H1 (cell line): ENCODE measurements around the gene PARP14. TPM values are rescaled to one million over a fixed set of nuclear protein-coding genes. Genes with fewer than 3 reads are reported as not detected.

Experiments used
- CTCF ChIA-PET: fragments of 300-600 bp; sonication (Branson Sonifier 250); formaldehyde crosslinking; loops from one replicate; lab custom pipeline; 2021; ENCODE audit not compliant: partially characterized antibody; lab: Charles Lee
- POLR2A ChIA-PET: fragments of 300-600 bp; sonication (Branson Sonifier 250); formaldehyde crosslinking; loops from one replicate; lab custom pipeline; 2021; ENCODE audit warnings: inconsistent platforms; ENCODE audit not compliant: partially characterized antibody; lab: Charles Lee
- DNase-seq, 2 experiments: peaks; one replicate each; pipeline versions ENCODE4 v3.0.0 to v3.0.0-alpha.2; 2010 to 2022; ENCODE audit warnings: low spot score in 2 of 2, low read depth in 1 of 2, mixed read lengths in 1 of 2
- FAIRE-seq: peaks from 2 replicates; lab custom pipeline; 2011; peaks lifted over from hg19 to GRCh38; lab: Jason Lieb, UNC
- H2AFZ ChIP-seq: 2 replicates; pipeline ENCODE4 v1.8.1; 2012; ENCODE audit warnings: low read length, inconsistent platforms
- H2AK5ac ChIP-seq: 2 replicates; pipeline ENCODE4 v1.6.1; 2013; ENCODE audit warnings: low read depth, low read length
- H2BK120ac ChIP-seq: replicated peaks from 2 replicates; pipeline ENCODE3; 2013; ENCODE audit warnings: low read depth, low read length, inconsistent platforms
- H2BK12ac ChIP-seq: 2 replicates; pipeline ENCODE4 v1.6.1; 2013; ENCODE audit warnings: low read depth, low read length
- H2BK15ac ChIP-seq: 2 replicates; pipeline ENCODE4 v1.6.1; 2013; ENCODE audit warnings: low read length
- H2BK20ac ChIP-seq: 2 replicates; pipeline ENCODE4 v1.6.1; 2013; ENCODE audit warnings: low read length
- H2BK5ac ChIP-seq: 2 replicates; pipeline ENCODE4 v1.6.1; 2013; ENCODE audit warnings: low read depth, low read length
- H3K14ac ChIP-seq: 2 replicates; pipeline ENCODE4 v1.6.1; 2013; ENCODE audit warnings: inconsistent platforms; ENCODE audit not compliant: insufficient read length
- H3K18ac ChIP-seq: 2 replicates; pipeline ENCODE4 v1.6.1; 2013; ENCODE audit warnings: low read length; ENCODE audit errors: extremely low read depth
- H3K23ac ChIP-seq: 2 replicates; pipeline ENCODE4 v1.6.1; 2013; ENCODE audit warnings: inconsistent platforms; ENCODE audit not compliant: insufficient read length
- H3K23me2 ChIP-seq: 2 replicates; pipeline ENCODE4 v1.6.1; 2013; ENCODE audit warnings: low read depth, low read length
- H3K27ac ChIP-seq: 2 replicates; pipeline ENCODE4 v1.6.1; 2011; ENCODE audit warnings: low read depth, low read length, inconsistent platforms
- H3K27me3 ChIP-seq, 4 experiments: replicated peaks in 1 of 4; 1 replicate in 1 of 4; 2 replicates in 3 of 4; pipeline versions ENCODE4 v1.6.1 to v1.8.1; 2011 to 2013; ENCODE audit warnings: low read length in 3 of 4, mild to moderate bottlenecking in 3 of 4, inconsistent platforms in 2 of 4, mixed read lengths in 2 of 4, moderate library complexity in 1 of 4; ENCODE audit not compliant: control insufficient read depth in 3 of 4, insufficient read depth in 3 of 4; ENCODE audit errors: extremely low read depth in 1 of 4
- H3K36me3 ChIP-seq, 4 experiments: 2 replicates each; pipeline versions ENCODE4 v1.6.1 to v1.8.1; 2011 to 2013; ENCODE audit warnings: mild to moderate bottlenecking in 4 of 4, low read length in 3 of 4, moderate library complexity in 2 of 4, control low read depth in 1 of 4, inconsistent platforms in 1 of 4; ENCODE audit not compliant: insufficient read depth in 4 of 4, control insufficient read depth in 2 of 4
- H3K4ac ChIP-seq: replicated peaks from 2 replicates; pipeline ENCODE3; 2013; ENCODE audit warnings: low read length, low read depth, mixed read lengths, inconsistent platforms; ENCODE audit not compliant: insufficient read length
- H3K4me1 ChIP-seq, 4 experiments: replicated peaks in 1 of 4; 1 replicate in 1 of 4; 2 replicates in 3 of 4; pipeline versions ENCODE4 v1.6.1 to v1.8.1; 2011 to 2013; ENCODE audit warnings: low read length in 3 of 4, inconsistent platforms in 2 of 4, mixed read lengths in 1 of 4; ENCODE audit not compliant: insufficient read depth in 4 of 4, control insufficient read depth in 3 of 4
- H3K4me2 ChIP-seq, 2 experiments: 2 replicates each; pipeline versions ENCODE4 v1.6.1 to v1.8.1; 2011 to 2013; ENCODE audit warnings: low read depth in 2 of 2, low read length in 2 of 2, control low read depth in 1 of 2, inconsistent platforms in 1 of 2, mild to moderate bottlenecking in 1 of 2; ENCODE audit not compliant: insufficient read depth in 1 of 2
- H3K4me3 ChIP-seq, 4 experiments: fragments of 200-600, 300-600 bp in 1 of 4; sonication (generic), shearing (Covaris generic), sonication (Bioruptor Twin) in 1 of 4; 2 replicates each; pipeline versions ENCODE4 v1.5.1 to v1.8.1; 2011 to 2016; ENCODE audit warnings: low read length in 4 of 4, low read depth in 3 of 4, control low read depth in 2 of 4, inconsistent platforms in 2 of 4, mild to moderate bottlenecking in 2 of 4, mixed read lengths in 1 of 4, moderate library complexity in 1 of 4; ENCODE audit not compliant: insufficient read depth in 2 of 4; ENCODE audit errors: extremely low read depth in 1 of 4
- H3K56ac ChIP-seq: replicated peaks from 2 replicates; pipeline ENCODE3; 2013; ENCODE audit warnings: low read depth, mild to moderate bottlenecking, mixed read lengths, low read length, inconsistent platforms; ENCODE audit not compliant: insufficient read length
- H3K79me1 ChIP-seq: 2 replicates; pipeline ENCODE4 v1.6.1; 2013; ENCODE audit warnings: low read depth, low read length, control low read depth
- H3K79me2 ChIP-seq, 2 experiments: 2 replicates each; pipeline versions ENCODE4 v1.6.1 to v1.8.1; 2012 to 2013; ENCODE audit warnings: low read length in 2 of 2, mild to moderate bottlenecking in 2 of 2, inconsistent platforms in 1 of 2; ENCODE audit not compliant: insufficient read depth in 2 of 2, control insufficient read depth in 1 of 2
- H3K9ac ChIP-seq, 4 experiments: replicated peaks in 1 of 4; 1 replicate in 1 of 4; 2 replicates in 3 of 4; pipeline versions ENCODE4 v1.6.1 to v1.8.1; 2011 to 2013; ENCODE audit warnings: low read depth in 3 of 4, low read length in 3 of 4, control low read depth in 2 of 4, mild to moderate bottlenecking in 2 of 4, moderate library complexity in 2 of 4, inconsistent platforms in 1 of 4; ENCODE audit errors: extremely low read depth in 1 of 4
- H3K9me3 ChIP-seq, 2 experiments: 2 replicates each; pipeline versions ENCODE4 v1.6.1 to v1.8.1; 2012 to 2013; ENCODE audit warnings: mild to moderate bottlenecking in 2 of 2, moderate library complexity in 2 of 2, control low read depth in 1 of 2, inconsistent platforms in 1 of 2, low read depth in 1 of 2, low read length in 1 of 2, mixed read lengths in 1 of 2; ENCODE audit not compliant: insufficient read depth in 2 of 2
- H4K20me1 ChIP-seq, 2 experiments: replicated peaks in 1 of 2; 2 replicates each; pipeline versions ENCODE3 to v1.8.1; 2011 to 2013; ENCODE audit warnings: inconsistent platforms in 2 of 2, low read length in 2 of 2, mild to moderate bottlenecking in 1 of 2; ENCODE audit not compliant: insufficient read depth in 2 of 2, control insufficient read depth in 1 of 2
- H4K5ac ChIP-seq: 2 replicates; pipeline ENCODE4 v1.6.1; 2013; ENCODE audit warnings: low read length, low read depth, mixed read lengths, inconsistent platforms; ENCODE audit not compliant: insufficient read length
- H4K8ac ChIP-seq: 2 replicates; pipeline ENCODE4 v1.8.0; 2013; ENCODE audit warnings: mild to moderate bottlenecking, moderate library complexity, low read length, inconsistent platforms; ENCODE audit not compliant: insufficient read depth; ENCODE audit errors: extremely low read depth
- H4K91ac ChIP-seq: replicated peaks from 2 replicates; pipeline ENCODE3; 2013; ENCODE audit warnings: low read length, mixed read lengths, inconsistent platforms; ENCODE audit not compliant: insufficient read length
- SP1 ChIP-seq: IDR thresholded peaks from 2 replicates; pipeline ENCODE4 v1.6.1; 2011; ENCODE audit warnings: low read depth, low read length
- SUZ12 ChIP-seq: fragments of 200-600 bp; sonication (generic); IDR thresholded peaks from 2 replicates; pipeline ENCODE4 v1.6.1; 2012; ENCODE audit warnings: mild to moderate bottlenecking, inconsistent platforms, low read length, moderate library complexity, mixed read lengths
- TEAD4 ChIP-seq: IDR thresholded peaks from 2 replicates; pipeline ENCODE4 v1.6.1; 2012; ENCODE audit warnings: low read depth, low read length, inconsistent platforms, mixed read lengths
- WGBS, 2 experiments: shearing (Covaris generic) in 1 of 2; methylation state at CpG; one replicate each; pipeline versions ENCODE4 v1.1.6 to v1.1.7; 2013 to 2015; ENCODE audit warnings: low lambda C conversion rate in 2 of 2, mixed read lengths in 2 of 2, inconsistent platforms in 1 of 2, low coverage in 1 of 2, missing lambda C conversion rate in 1 of 2; ENCODE audit not compliant: insufficient replicate concordance in 2 of 2, insufficient coverage in 1 of 2, insufficient read length in 1 of 2; ENCODE audit errors: extremely low coverage in 1 of 2, missing lambda C conversion rate in 1 of 2; 5-methylcytosine and 5-hydroxymethylcytosine counted together
- polyA plus RNA-seq, 7 experiments: library from polyadenylated mRNA; depleted of rRNA in 3 of 7; stranded (reverse) in 5 of 7; unstranded in 2 of 7; fragments of >200 nt in 5 of 7; fragments of 200-250 nt in 2 of 7; gene quantifications; 1 replicate in 5 of 7; 2 replicates in 1 of 7; 4 replicates in 1 of 7; pipeline versions ENCODE4 v1.2.1 to v1.2.3, GENCODE V29; 2011 to 2013; ENCODE audit warnings: missing spikeins in 2 of 7, mixed read lengths in 2 of 7
- total RNA-seq: library from RNA; stranded (reverse); fragmentation: NEBNext Ultra II Directional; extraction: Animal tissue kit (Norgen Biotek cat#: 25700); gene quantifications from 2 replicates; pipeline ENCODE4 v1.2.1, GENCODE V29; 2021

The PARP14 gene
- total and polyA plus RNA-seq, 2 of the 8 experiments (the other 6 are each of a cell fraction or from before 2014, with no cell fraction given), result 12.6 to 17.6 TPM

GRCh38 chr3:122777563-122777962, 96.9 kb downstream of the PARP14 start:
- no peak for DNase-seq
- H3K27me3 ChIP-seq, result no peaks in the 10 kb centered on the region

More at GRCh38 chr3:122777563-122777962, 96.9 kb downstream of the PARP14 start:
- Histone ChIP-seq H3K18ac (no peak overlapping the region), H2BK5ac (no peak overlapping the region), H3K4me1 (peaks cover 0 to 4% (median under 1%) of the 10 kb centered on the region in 4 experiments; a peak in 2 of 7 replicates), H2AFZ (no peak overlapping the region), H4K20me1 (no peaks in the 10 kb centered on the region), H2BK20ac (no peak overlapping the region), H4K5ac (no peak overlapping the region), H2AK5ac (no peak overlapping the region), H4K8ac (no peak overlapping the region), H3K36me3 (peaks cover 0 to 6% (median 0%) of the 10 kb centered on the region in 4 experiments; a peak in 3 of 8 replicates), H3K79me2 (no peaks in the 10 kb centered on the region), H3K9ac (no peak overlapping the region), H3K79me1 (no peaks in the 10 kb centered on the region), H3K14ac (no peak overlapping the region), H3K23me2 (no peaks in the 10 kb centered on the region; the same call in 1 of the 2 replicates), H2BK120ac (no peak overlapping the region), H3K56ac (no peak overlapping the region), H3K4me3 (peak overlapping the region in 1 of 4 experiments; percentile 34; a peak in 1 of 8 replicates), H3K4ac (no peak overlapping the region), H4K91ac (no peak overlapping the region), H2BK12ac (no peak overlapping the region), H3K23ac (no peak overlapping the region), H3K9me3 (peaks cover 0 to 5% of the 10 kb centered on the region in 2 experiments; a peak in 2 of 4 replicates), H2BK15ac (no peak overlapping the region), H3K4me2 (peak overlapping the region in 1 of 2 experiments; percentile 50; a peak in 1 of 4 replicates), H3K27ac (no peak overlapping the region)
- ChIA-PET CTCF (interaction anchor here (1.0 kb wide), 1 partner anchor 135 kb away, joined by 3 read pairs; no protein-coding TSS in a partner anchor), POLR2A (no interaction called here)
- peak; percentile 41; the same call in 1 of the 2 replicates for TF ChIP-seq SP1
- TF ChIP-seq SUZ12, result no peak
- peak; percentile 79 for TF ChIP-seq TEAD4
- WGBS, 2 experiments, result 28% methylated on average over 3 of the region's 3 CpGs; no CpG with 5 or more reads in 1 of the 2 experiments
- peak; percentile 78 for FAIRE-seq

Other genes with a start within 250 kb of the PARP14 start
- gene KPNA1, start 165.9 kb upstream of the PARP14 start, total RNA-seq, result 59.0 and 63.0 TPM in 2 replicates
- 12.2 and 14.8 TPM in 2 replicates for gene KPNA1, start 165.9 kb upstream of the PARP14 start, polyA plus RNA-seq (2011; rRNA removed)
- 3.4 and 3.7 TPM in 2 replicates for gene PARP9, start 116.5 kb upstream of the PARP14 start, total RNA-seq
- 1.9 and 4.5 TPM in 2 replicates for gene PARP9, start 116.5 kb upstream of the PARP14 start, polyA plus RNA-seq (2011; rRNA removed)
- gene DTX3L, start 116.5 kb upstream of the PARP14 start, total RNA-seq, result 8.4 and 11.3 TPM in 2 replicates
- gene DTX3L, start 116.5 kb upstream of the PARP14 start, polyA plus RNA-seq (2011; rRNA removed), result 1.7 and 1.9 TPM in 2 replicates
- 0.21 and 0.37 TPM in 2 replicates for gene PARP15, start 103.2 kb upstream of the PARP14 start, total RNA-seq
- gene PARP15, start 103.2 kb upstream of the PARP14 start, polyA plus RNA-seq (2011; rRNA removed), result 0.33 and 0.45 TPM in 2 replicates
- gene HSPBAP1, start 113.0 kb downstream of the PARP14 start, total RNA-seq, result 8.3 and 8.7 TPM in 2 replicates
- gene HSPBAP1, start 113.0 kb downstream of the PARP14 start, polyA plus RNA-seq (2011; rRNA removed), result 3.8 and 7.5 TPM in 2 replicates
- 10.2 and 10.5 TPM in 2 replicates for gene SLC49A4, start 114.2 kb downstream of the PARP14 start, total RNA-seq
- 5.5 and 9.5 TPM in 2 replicates for gene SLC49A4, start 114.2 kb downstream of the PARP14 start, polyA plus RNA-seq (2011; rRNA removed)